Sigmoid colon (tissue), 4 donors: Measurements from ENCODE around the gene SDE2.

Experiments used
- POLR2AphosphoS5 ChIP-seq, 4 donors: sonication (generic); formaldehyde crosslinking; IDR thresholded peaks; one replicate each; pipeline ENCODE4 v1.6.1; 2017; ENCODE audit warnings: antibody characterized with exemption in 4 of 4
- TF ChIP-seq, protein P1 (sequence below), 4 experiments: fragments of 450-650 bp in 3 of 4; fragments of 200-600 bp in 1 of 4; IDR thresholded peaks; one replicate each; pipeline ENCODE4 v1.5.1; 2016 to 2019; ENCODE audit warnings: antibody characterized with exemption in 4 of 4, mild to moderate bottlenecking in 3 of 4, moderate library complexity in 2 of 4

DNA sequence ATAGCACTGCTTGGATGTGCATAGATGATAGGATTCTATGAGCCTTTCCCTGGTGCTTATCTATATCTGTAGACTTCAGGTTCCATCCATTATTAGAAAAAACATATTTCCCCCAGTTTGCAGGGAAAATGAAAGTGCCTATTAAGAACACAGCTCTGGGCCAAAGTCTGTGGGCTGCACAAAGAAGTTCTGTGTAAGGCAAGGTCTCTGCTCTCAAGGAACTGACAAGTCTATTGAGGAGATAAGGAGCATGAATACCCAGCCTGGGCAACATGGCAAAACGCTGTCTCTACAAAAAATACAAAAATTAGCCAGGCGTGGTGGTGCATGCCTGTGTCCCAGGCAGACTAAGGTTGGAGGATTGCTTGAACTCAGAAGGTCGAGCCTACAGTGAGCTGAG is 22.3 kb upstream of the SDE2 start:
- TF ChIP-seq, protein P1, sequence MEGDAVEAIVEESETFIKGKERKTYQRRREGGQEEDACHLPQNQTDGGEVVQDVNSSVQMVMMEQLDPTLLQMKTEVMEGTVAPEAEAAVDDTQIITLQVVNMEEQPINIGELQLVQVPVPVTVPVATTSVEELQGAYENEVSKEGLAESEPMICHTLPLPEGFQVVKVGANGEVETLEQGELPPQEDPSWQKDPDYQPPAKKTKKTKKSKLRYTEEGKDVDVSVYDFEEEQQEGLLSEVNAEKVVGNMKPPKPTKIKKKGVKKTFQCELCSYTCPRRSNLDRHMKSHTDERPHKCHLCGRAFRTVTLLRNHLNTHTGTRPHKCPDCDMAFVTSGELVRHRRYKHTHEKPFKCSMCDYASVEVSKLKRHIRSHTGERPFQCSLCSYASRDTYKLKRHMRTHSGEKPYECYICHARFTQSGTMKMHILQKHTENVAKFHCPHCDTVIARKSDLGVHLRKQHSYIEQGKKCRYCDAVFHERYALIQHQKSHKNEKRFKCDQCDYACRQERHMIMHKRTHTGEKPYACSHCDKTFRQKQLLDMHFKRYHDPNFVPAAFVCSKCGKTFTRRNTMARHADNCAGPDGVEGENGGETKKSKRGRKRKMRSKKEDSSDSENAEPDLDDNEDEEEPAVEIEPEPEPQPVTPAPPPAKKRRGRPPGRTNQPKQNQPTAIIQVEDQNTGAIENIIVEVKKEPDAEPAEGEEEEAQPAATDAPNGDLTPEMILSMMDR (IDR thresholded peaks at IDR 0.05) = no peak
- TF ChIP-seq POLR2AphosphoS5 (IDR thresholded peaks at IDR 0.05) = no peak
